Right ventricle myocardium inferior (tissue), 1 donor: ENCODE data around the gene APOL4. TPM values are rescaled to one million over a fixed set of nuclear protein-coding genes. Genes with fewer than 3 reads are reported as not detected.
"Not testable (repeated sequence)": the region's sequence is repeated elsewhere in the genome, so short reads cannot be mapped to it uniquely, and the experiment has no call there.

Source experiments
- ATAC-seq: fragments of 200-7000 bp; cut with Tn5 transposase; one replicate; pipeline ENCODE4 v1.9.1; 2020; ENCODE audit warnings: mild to moderate bottlenecking, moderate library complexity
- DNase-seq: peaks from one replicate; pipeline ENCODE4 v3.0.0; 2021; ENCODE audit errors: missing footprints
- intact Hi-C: fragments of 100-400 bp; cut with DNase I; formaldehyde crosslinking; loops from one replicate; pipeline ENCODE4 v1.11.0; 2022
- total RNA-seq: library from RNA; stranded (reverse); fragmentation: NEBNext Ultra II Directional; extraction: Animal tissue kit (Norgen Biotek cat#: 25700); gene quantifications from one replicate; pipeline ENCODE4 v1.2.1, GENCODE V29; 2021
- donor health status: DM: no; HTN: yes; CAD: no; lungs with severe emphysema.

The APOL4 gene
- total RNA-seq, 1 donor from 2014 or later = 6.9 TPM

DNA sequence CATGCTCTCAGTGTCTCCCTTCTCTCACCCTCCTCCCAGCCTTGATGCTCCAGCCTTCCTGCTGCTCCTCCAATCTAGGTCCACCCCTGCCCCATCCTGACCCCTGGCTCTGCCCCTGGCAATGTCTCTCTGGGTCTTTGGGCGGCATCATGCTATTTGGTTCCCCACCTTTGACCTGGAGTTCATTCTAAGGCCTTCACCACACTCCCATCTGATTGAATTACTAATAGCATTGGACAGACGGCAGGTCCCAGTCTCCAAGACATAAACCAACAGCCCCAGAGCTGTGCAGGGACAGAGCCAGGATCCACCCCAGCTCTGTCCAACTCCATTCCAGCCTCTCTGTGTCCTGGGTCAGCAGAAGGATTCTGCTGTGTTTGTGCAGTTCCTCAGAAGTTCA, 7.2 kb downstream of the APOL4 start:
- no peak for ATAC-seq
- no peak for DNase-seq
- intact Hi-C loops = loop anchor here (2.0 kb wide), 1 partner anchor 292 kb away; no protein-coding TSS in a partner anchor

DNA sequence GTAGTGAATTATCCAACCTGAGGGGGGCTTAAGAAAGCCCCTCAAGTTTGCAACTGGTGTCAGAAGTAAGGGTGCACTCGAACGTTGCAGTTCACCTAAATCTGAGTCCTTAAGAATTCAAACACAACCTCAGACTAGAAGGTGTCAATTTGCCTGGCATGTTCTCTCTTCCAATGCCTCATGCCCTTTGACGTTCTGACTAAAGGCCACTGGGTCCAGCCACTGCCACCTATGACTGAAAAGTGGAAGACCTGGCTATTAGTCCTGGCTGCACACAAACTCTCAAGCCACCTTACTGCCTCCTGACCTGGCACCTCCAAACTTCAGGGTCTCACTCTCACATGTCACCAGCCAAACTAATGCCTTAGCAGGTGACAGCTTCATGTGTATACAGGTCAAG, 8.0 kb downstream of the APOL4 start:
- intact Hi-C loops = no loop called here
- no peak for ATAC-seq
- no peak for DNase-seq

DNA sequence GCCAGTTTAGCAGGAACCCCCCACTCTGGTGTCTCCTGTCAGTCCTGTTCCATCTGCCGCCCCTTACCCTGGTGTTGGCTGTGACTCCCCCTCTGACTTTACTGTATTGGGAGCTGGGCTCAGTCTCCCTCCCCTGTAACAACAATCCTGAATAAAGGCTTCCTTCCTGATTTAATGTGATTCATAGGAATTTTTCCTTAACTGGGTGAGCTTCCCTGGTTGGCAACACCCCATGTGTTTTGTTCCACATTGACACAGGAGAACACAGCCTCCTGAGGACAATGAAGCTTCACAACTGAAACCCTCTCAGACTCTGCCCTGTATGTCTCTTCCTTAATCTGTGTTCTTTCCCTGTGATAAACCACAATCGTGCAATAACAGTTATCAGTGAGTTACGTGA, 8.4 kb downstream of the APOL4 start:
- intact Hi-C loops = no loop called here
- ATAC-seq (no peak), DNase-seq (no peak)

DNA sequence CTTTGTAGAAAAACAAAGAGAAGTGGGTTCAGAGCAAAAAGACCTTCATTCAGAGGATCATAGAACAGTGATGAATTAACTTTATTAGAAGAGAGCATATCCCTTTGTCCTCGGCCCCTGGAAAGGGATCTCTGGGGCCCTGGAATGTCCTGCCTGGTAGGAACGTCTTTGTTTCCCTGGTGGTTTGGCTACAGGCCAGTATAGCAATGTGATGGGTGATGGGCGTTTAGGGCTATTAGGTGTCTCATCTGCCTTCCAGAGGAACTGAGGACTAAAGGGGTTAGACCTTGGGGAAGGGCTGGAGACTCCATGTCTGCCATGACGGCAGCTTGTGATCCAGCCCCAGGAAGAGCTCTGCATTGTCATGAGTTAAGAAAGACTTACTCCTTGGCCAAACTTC, 9.1 kb downstream of the APOL4 start:
- intact Hi-C loops = no loop called here
- no peak for DNase-seq
- ATAC-seq = no peak

DNA sequence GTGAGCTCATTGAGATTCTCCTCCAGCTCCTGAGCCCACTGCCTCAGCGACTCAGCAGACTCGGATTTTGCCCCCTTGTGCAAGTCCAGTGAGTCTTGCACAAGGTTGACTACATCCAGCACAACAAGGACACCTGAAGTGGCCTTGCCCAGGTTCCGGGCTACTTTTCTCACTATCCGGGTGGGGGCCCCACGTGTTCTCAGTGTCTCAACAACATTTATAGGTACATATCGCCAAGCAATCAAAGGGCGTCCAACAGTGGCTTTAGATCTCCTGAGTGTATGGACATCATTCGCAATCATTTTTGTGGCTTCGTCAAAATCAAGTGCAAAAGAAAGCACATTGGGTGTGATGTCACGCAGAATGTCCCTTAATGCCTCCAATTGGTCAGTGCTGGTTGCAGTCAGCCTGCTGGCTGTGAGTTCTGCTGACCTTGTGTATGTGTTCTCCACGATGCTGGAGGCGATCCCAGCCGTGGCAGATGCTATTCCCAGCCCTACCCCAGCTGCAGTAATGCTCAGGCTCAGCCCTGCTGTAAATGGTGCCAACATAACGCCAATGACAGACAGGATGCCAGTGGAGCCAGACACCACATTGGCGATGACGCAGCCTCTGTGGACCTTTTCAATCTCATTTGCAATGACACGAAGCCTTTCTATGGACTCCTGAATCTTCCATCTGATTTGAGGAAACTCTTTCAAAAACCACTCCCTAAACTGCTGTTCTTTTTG, 10.3 kb downstream of the APOL4 start:
- intact Hi-C loops = no loop called here
- DNase-seq = peak; percentile 88
- ATAC-seq = peak; percentile 95

DNA sequence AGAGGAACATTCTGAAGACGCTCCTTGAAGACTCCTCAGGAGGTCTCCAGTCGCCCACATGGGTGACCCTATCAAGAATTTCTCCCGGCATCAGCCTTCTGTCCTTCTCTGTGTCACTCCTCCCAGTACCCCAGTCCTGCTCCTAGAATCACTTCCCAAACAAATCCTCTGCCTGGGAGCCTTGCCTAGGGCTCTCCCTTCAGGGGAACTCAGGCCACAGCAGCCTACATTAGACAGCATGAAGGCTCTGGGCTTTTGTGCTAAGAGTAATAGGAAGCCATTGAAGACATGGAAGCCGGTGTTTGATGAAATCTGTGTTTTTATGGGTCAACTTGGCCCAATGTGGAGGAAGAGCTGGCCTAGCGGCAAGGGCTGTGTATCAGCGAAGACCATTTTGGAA, 13.7 kb downstream of the APOL4 start:
- DNase-seq, intact Hi-C loops, ATAC-seq: not testable (repeated sequence)

DNA sequence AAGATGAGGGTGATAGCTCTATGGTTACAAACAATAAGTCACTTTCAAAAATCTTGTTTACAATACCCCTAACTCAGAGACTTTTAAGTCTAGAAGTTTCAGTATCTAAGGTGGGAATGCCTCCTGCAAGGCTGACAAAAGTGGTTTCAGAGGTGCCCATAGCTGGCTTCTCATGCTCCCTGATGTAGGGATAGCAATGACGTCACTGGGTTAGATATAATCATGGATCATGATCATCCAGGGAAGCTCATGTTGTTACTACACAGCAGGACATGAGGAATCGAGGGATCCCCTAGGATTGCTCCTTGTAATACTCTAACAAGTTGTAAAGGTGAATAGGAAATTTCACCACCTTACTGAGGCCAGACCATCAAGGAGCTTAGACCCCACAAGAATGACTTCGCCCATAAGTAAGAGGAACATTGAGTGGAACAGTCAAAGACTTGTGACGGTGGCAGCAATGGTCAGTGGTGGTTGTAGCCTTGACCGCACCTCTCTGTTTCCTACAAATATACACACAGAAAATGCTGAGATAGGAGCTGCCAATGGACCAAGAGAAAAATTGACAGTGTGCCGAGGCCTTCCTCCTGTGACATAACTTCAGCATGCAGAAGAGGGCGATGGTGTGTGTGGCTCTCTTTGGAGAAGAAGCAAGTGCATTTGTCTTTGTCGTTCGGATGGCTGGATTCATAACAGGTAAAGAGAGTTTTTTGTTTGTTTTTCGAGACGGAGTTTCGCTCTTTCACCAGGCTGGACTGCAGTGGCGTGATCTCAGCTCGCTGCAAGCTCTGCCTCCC, 15.6 kb downstream of the APOL4 start:
- DNase-seq (no peak), ATAC-seq (no peak)
- intact Hi-C loops = no loop called here

DNA sequence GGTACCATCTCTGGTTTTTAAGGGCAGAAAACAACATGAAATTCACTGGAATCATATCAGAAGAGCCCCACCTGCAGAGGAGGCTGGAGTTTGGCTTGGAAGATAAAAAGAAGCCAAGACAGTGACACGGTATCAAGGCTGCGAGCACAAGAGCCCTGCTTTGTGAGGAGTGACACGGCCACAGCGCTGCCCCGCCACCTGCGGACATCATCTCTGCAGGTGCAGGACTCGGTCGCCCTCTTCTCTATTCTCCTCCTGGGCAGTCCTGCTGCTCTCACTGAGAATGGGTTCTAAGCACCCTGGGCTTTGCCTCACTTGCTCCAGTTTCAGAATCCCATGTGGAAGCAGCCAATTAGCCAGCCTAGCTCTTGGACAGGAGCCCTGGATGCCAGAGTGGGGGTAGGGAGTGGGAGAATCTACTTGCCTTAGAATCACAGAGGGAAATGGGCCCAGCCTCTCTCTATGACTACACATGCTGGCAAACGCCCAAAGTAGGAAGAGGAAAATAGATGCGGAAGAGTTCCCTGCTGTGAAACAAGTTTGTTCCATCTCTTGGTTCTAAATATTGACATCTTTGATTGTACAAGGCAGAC, 17.1 kb downstream of the APOL4 start:
- intact Hi-C loops = no loop called here
- DNase-seq = no peak
- ATAC-seq = no peak

DNA sequence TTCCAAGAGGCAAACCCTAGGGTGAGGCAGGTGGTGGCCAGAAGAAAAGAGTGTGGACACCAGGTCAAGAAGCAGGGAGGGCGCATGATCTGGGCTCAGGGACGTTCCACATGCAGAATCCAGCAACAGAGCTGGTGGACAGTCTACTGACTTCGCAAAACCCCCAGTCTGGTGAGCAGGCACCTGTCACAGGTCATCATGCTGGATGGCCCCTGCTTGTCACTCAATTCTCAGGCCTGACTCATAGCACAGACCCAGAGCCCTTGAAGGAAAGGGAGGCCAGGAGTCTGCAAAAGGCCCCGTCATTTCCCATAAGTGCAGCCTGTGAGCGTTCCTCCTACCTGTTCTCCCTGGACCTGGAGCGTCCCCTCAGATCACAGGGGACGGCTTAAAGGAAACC, 18.2 kb downstream of the APOL4 start:
- ATAC-seq = no peak
- intact Hi-C loops = no loop called here
- no peak for DNase-seq

DNA sequence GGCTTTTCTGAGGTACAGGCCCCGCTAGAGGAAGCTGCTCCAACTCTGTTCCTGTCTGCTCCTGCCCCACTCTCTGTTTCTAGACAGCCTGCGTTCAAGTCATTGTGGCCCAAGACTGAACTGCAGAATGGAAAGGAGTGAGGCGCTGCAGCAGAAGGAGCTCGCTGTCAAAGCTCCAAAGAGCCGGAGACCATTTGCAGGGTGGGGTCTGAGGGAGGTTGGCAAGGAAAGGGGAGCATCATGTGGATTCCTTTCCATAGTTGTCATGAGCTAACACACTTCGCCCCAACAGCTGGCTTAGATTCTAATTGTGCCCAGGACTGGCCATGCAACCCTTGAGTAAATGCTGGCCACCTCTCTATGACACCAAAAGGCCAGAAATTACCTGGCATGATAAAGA, 18.8 kb downstream of the APOL4 start:
- intact Hi-C loops = no loop called here
- no peak for ATAC-seq
- no peak for DNase-seq

DNA sequence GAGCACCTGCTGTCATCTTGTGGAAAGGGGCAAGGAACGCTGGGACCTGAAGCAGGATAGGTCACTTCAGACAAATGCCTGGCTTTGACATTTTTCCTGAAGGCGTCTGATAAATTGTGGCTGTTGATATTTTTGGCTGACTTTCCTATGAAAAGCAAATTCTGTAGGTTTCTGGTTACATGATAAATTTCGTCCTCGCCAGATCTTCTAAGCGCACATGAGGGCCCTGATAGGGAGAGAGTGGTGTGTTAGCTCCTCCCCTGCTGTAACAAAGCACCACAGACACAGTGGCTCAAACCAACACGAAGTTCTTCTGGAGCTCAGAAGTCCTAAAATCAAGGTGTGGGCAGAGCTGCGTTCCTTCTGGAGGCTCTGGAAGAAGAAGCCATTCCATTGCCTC, 19.6 kb downstream of the APOL4 start:
- no peak for ATAC-seq
- no peak for DNase-seq
- intact Hi-C loops = no loop called here

DNA sequence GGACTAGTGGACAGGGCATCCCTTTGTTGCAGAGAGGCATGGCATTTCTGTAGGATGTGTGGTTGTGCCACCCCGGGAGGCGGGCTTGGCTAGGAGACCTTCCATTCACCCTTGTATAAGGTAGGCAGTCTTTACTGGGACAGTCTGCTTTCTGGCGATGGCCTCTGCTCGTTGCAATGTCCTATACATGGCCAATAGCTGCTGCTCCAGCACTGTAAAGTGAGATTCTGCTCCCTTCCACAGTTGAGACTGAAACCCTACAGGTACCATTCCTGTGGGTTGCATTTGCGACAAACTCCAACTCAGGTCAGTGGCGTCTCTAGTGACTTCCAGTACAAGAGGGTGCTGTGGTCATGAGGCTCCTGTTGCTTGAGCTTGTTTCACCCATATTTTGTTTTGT, 20.7 kb downstream of the APOL4 start:
- no peak for ATAC-seq
- DNase-seq = no peak
- intact Hi-C loops = loop anchor here (2.0 kb wide), 1 partner anchor 34 kb away; no protein-coding TSS in a partner anchor

DNA sequence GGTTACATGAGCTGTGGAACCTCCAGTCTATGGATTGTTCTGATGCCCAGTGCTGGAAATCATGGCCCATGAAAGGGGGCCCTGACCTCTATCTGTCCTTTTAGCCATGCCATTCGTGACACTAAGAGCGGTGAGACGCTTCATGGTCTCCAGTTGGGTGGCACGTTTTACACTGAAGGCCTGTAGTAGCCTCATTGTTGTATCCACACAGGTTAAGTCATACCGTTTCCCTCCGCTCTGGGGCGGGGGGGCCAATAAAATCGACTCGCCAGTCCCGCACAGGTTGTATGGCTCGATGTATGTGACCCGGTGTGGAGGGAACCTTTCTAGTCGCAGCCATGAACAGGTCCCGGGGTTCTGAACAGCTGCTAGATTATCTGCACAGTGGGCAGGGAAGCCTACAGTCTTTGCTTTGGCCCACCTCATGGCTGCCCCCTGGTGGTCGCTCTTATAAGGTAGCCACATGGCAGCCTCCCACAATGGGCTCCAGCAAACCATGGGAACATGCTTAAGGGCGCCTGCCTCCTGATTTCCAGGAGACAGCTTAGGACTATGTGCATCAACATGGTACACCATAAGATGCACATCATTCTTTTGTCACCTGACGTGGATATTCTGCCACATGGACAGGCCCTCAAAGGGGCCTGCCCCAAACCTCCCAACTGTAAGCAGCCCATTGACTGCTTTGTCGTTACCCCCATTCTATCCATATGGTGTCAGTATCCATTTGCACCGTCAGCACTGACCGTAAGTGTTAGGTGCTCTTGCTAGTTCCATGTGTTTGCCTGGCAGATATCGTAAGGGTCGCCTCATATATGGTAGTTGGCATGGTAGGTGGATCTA, 21.4 kb downstream of the APOL4 start:
- DNase-seq (peak; percentile 92), ATAC-seq (peak; percentile 96)
- intact Hi-C loops = loop anchor here (2.0 kb wide), 1 partner anchor 33 kb away; no protein-coding TSS in a partner anchor

DNA sequence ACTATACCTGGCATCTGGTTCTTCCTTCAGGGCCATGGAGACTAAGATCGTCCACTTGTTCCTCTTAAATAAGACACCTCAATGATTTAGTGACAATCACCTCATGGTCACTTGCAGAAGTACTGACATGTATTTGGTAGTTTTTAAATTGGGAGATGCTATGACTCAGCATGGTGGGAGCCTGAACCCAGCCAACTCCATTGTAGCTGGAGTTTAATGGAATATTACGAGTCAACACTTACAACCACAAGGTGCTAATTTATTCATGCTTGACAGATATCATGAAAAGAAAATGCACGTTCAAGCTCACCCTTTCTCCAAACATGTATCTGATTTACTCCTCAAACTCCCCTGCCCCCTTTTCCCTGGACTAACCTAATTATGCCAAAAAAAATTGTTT, 24.4 kb downstream of the APOL4 start:
- no peak for ATAC-seq
- intact Hi-C loops = no loop called here
- no peak for DNase-seq

DNA sequence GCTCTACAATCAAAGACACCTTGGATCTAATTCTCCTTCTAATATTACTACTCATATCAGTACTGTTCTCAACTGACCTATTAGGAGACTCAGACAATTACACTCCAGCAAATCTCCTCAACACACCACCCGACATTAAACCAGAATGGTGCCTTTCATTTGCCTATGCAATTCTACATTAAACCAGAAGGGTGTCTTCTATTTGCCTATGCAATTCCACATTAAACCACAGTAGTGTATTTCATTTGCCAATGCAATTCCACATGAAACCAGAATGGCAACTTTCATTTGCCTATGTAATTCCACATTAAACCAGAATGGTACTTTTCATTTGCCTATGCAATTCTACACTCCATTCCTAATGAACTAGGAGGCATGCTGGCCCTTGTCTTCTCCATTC, 25.7 kb downstream of the APOL4 start:
- ATAC-seq = no peak
- DNase-seq = no peak
- intact Hi-C loops = no loop called here

DNA sequence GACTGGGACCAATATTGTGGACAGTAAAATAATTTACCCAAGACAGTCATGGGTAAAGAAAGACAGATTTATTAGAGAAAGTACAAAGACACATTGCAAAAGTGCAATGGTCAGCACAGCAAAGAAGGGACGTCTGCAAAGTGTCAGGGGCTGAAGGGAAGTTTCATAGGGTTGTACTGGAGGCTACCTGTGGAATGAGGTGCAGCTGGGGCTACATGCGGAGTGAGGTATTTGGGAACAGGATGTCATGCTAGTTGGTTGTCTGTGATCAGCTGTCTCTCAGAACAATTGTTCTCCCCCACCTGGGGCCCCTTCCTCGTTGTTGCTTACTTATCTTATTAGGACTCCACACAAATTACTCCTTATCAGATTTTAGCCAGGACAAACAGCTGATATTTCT, 29.7 kb downstream of the APOL4 start:
- intact Hi-C loops = no loop called here
- no peak for DNase-seq
- no peak for ATAC-seq

DNA sequence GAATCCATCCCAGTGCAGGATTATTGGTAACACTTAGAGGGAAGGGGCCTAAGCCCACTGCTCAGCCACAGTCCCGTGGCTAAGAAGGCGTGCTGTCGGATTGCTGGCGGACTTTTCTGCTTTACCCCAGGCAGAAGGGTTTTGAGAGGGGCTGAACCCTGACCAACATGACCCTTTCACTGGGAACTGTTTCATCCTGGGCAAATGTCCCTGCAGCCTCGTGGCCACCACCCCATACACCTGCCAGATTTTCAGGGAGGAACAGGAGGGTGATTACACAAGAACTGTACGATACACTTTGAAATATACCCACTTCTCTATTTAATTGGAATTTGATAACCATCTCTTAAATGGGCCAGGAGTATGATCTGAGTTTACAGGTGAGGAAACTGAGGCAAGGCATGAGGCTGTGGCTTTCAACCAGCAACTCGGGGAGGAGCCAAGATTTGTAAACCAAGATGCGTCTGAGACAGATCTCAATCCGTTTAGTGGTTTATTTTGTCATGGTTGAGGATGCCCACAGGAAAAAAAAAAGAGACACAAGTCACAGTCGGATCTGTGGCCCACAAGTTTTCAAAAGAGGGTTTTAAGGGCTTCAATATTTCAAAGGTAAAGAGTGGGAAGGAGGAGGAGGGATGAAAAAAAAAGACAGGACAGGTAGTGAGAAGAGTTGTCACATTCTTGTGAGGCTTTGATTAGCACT, 34.9 kb downstream of the APOL4 start:
- DNase-seq (no peak), ATAC-seq (no peak)
- intact Hi-C loops = no loop called here

DNA sequence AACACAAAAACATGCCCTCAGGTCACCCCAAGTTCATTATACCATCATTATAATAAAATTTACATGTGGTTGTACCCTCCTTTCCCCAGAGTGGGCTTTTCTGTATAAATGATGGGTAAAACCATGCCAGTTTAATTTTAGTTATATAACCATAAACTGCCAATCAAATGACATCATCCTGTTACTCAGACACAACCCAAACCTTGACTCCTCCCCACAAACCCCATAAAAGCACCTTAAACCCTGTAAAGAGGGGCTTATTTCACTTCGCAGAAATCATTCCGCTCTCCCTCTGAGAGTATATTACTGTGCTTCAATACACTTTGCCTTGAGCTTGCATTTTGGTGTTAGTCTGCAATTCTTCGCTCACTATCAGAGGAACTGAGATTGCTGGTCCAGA, 35.5 kb downstream of the APOL4 start:
- intact Hi-C loops = no loop called here
- ATAC-seq (no peak), DNase-seq (no peak)

DNA sequence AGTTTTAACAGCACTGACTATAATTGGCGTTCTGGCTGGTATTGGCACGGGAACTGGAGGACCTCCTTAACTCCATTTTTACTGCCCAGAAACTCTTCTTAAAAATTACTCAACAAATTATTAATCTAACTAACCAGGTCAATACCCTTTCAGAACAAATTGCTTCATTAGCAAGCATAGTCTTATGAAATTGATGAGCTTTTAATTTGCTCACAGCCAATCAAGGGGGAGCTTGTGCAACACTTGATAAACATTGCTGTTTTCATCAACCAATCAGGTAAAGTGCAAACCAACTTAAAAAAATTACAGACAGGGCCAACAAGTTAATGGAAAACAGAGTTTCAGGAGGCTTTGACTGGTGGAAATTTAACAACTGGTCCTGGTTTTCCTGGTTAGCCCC, 36.5 kb downstream of the APOL4 start:
- ATAC-seq = no peak
- DNase-seq = no peak
- intact Hi-C loops = no loop called here
